PC-9 (cell line): ENCODE data around the gene C11orf65. TPM values are rescaled to one million over a fixed set of nuclear protein-coding genes. Genes with fewer than 3 reads are reported as not detected.

Experiments
- BruUV-seq: library from RNA; stranded (reverse); fragments of 400-500 nt; replicated peaks from 2 replicates; lab custom pipeline; 2021; lab: Mats Ljungman, UMichigan
- CTCF ChIA-PET: fragments of 300-600 bp; sonication (Branson Sonifier 250); formaldehyde crosslinking; loops from one replicate; lab custom pipeline; 2022; ENCODE audit warnings: antibody characterized with exemption; lab: Charles Lee
- POLR2A ChIA-PET: fragments of 300-600 bp; sonication (Branson Sonifier 250); formaldehyde crosslinking; loops from one replicate; lab custom pipeline; 2022; ENCODE audit warnings: antibody characterized with exemption; ENCODE audit not compliant: unreplicated experiment; lab: Charles Lee
- DNase-seq, 2 experiments: peaks; one replicate each; pipeline versions ENCODE4 v3.0.0 to v3.0.0-alpha.2; 2015 to 2022; ENCODE audit warnings: mixed read lengths in 1 of 2
- H2AFZ ChIP-seq: fragments of 200-600 bp; sonication (generic); 2 replicates; pipeline ENCODE4 v1.8.1; 2017; ENCODE audit warnings: antibody characterized with exemption
- H3F3A ChIP-seq: fragments of 200-600 bp; sonication (generic); 2 replicates; pipeline ENCODE4 v1.8.1; 2017; ENCODE audit warnings: antibody characterized with exemption, mild to moderate bottlenecking, low read depth; ENCODE audit not compliant: insufficient read depth
- H3K27ac ChIP-seq: fragments of 200-600 bp; sonication (generic); 2 replicates; pipeline ENCODE4 v1.6.1; 2016; ENCODE audit warnings: mixed run types
- H3K27me3 ChIP-seq: fragments of 200-600 bp; sonication (generic); 2 replicates; pipeline ENCODE4 v1.6.1; 2016; ENCODE audit warnings: low read depth, mixed run types; ENCODE audit not compliant: insufficient read depth
- H3K36me3 ChIP-seq: fragments of 200-600 bp; sonication (generic); 2 replicates; pipeline ENCODE4 v1.6.1; 2016; ENCODE audit warnings: low read depth, mixed run types
- H3K4me1 ChIP-seq: fragments of 200-600 bp; sonication (generic); replicated peaks from 2 replicates; pipeline ENCODE4 v1.6.1; 2016; ENCODE audit warnings: mixed run types; ENCODE audit not compliant: insufficient read depth
- H3K4me2 ChIP-seq: fragments of 200-600 bp; sonication (generic); 2 replicates; pipeline ENCODE4 v1.6.1; 2017; ENCODE audit warnings: mixed run types
- H3K4me3 ChIP-seq: fragments of 200-600 bp; sonication (generic); 2 replicates; pipeline ENCODE4 v1.6.1; 2016; ENCODE audit warnings: mixed run types
- H3K79me2 ChIP-seq: fragments of 200-600 bp; sonication (generic); 2 replicates; pipeline ENCODE4 v1.6.1; 2017; ENCODE audit warnings: low read depth, mixed run types
- H3K9me2 ChIP-seq: fragments of 200-600 bp; sonication (generic); 2 replicates; pipeline ENCODE4 v1.8.1; 2017; ENCODE audit warnings: mild to moderate bottlenecking; ENCODE audit not compliant: insufficient read depth
- H3K9me3 ChIP-seq: fragments of 200-600 bp; sonication (generic); 2 replicates; pipeline ENCODE4 v1.8.1; 2016; ENCODE audit warnings: low read depth; ENCODE audit not compliant: insufficient read depth
- H4K20me1 ChIP-seq: fragments of 200-600 bp; sonication (generic); 2 replicates; pipeline ENCODE4 v1.8.1; 2017; ENCODE audit not compliant: insufficient read depth
- EZH2 ChIP-seq: fragments of 200-600 bp; sonication (generic); IDR thresholded peaks from 2 replicates; pipeline ENCODE4 v1.8.0; 2017; ENCODE audit warnings: antibody characterized with exemption, low read depth
- intact Hi-C: fragments of 100-400 bp; cut with micrococcal nuclease; formaldehyde crosslinking; loops from one replicate; pipeline ENCODE4 v1.10.0; 2022; ENCODE audit not compliant: unreplicated experiment
- total RNA-seq: library from RNA; stranded (reverse); gene quantifications from 2 replicates; pipeline ENCODE4 v1.2.3, GENCODE V29; 2021
- TF ChIP-seq, protein P1 (sequence below): fragments of 200-600 bp; sonication (generic); conservative IDR thresholded peaks from 2 replicates; pipeline ENCODE4 v1.6.1; 2017; ENCODE audit warnings: mixed run types, antibody characterized with exemption, mild to moderate bottlenecking, moderate library complexity

Gene C11orf65
- total RNA-seq, 1 experiment from 2014 or later = 1.7 TPM

DNA sequence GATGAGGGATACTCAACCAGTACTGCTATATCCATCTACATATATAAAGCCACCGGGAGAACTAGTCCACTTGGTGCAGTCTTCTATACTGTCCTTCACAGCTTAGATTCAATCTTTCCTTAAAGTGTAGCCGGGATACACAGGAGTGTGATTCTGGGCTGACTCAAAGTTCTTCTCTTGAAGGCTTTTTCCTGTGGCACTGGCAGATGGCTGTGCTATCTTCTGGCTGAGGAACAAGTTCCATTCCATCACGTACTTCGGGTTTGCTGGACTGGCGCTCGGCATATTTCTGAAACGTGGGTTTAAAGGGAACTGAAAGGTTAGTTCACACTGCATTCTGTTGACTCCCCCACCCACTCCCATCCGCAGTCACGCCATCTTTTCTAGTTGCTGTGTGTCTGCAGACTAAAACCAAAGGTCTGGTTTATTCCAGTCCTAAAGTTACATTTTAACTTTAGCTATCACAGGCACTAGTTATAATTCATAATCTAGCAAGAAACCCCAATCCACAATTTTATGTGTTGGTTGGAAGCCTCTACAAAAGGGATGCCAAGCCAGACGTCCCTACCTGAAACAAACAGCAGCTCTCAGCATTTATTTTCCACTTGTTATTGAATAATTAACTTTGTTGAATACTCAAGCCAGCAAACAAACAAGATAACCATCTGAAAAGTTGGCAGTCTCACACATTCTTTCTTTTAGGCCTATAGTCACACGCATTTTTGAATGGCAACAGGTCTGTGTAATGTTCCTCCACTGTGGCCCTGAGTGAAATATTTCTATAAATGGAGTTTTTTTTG, 7.5 kb upstream of the C11orf65 start:
- DNase-seq = no peak
- POLR2A ChIA-PET = no interaction called here
- intact Hi-C loops = no loop called here
- CTCF ChIA-PET = no interaction called here
- no peak overlapping the region for H3K27ac ChIP-seq
- BruUV-seq = no TSS peak
- H4K20me1 ChIP-seq = no peaks in the 10 kb centered on the region
- no peaks in the 10 kb centered on the region for H3F3A ChIP-seq
- peaks cover 8% of the 10 kb centered on the region; the same call in 1 of the 2 replicates for H3K36me3 ChIP-seq
- no peaks in the 10 kb centered on the region for H3K27me3 ChIP-seq
- no peaks in the 10 kb centered on the region for H3K9me2 ChIP-seq
- no peaks in the 10 kb centered on the region for H3K9me3 ChIP-seq
- TF ChIP-seq EZH2 = no peak
- TF ChIP-seq, protein P1, sequence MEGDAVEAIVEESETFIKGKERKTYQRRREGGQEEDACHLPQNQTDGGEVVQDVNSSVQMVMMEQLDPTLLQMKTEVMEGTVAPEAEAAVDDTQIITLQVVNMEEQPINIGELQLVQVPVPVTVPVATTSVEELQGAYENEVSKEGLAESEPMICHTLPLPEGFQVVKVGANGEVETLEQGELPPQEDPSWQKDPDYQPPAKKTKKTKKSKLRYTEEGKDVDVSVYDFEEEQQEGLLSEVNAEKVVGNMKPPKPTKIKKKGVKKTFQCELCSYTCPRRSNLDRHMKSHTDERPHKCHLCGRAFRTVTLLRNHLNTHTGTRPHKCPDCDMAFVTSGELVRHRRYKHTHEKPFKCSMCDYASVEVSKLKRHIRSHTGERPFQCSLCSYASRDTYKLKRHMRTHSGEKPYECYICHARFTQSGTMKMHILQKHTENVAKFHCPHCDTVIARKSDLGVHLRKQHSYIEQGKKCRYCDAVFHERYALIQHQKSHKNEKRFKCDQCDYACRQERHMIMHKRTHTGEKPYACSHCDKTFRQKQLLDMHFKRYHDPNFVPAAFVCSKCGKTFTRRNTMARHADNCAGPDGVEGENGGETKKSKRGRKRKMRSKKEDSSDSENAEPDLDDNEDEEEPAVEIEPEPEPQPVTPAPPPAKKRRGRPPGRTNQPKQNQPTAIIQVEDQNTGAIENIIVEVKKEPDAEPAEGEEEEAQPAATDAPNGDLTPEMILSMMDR = no peak
- no peak overlapping the region for H3K4me2 ChIP-seq
- H3K79me2 ChIP-seq = no peaks in the 10 kb centered on the region
- no peak overlapping the region for H2AFZ ChIP-seq
- H3K4me3 ChIP-seq = no peak overlapping the region
- no peaks in the 10 kb centered on the region for H3K4me1 ChIP-seq

DNA sequence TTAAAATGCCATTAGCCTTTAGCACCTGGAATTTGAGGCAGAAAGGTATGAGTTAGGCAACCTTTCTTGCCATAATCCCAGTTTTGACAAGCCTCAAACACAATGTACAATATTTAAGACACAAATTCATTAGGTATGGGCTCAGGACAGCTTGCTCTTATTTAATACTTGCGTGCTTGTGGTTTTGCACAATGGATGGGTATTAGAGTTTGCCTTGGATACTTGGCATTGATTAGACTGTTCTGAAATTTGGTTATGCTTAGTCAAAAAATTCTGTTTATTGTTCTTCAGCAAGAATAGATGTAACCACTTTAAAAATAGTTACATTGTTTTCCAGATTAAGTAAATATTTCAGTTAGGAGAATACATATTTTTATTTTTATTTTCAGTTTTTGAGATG, 5.4 kb upstream of the C11orf65 start:
- Histone ChIP-seq H3K4me3 (no peak overlapping the region), H3K9me3 (no peaks in the 10 kb centered on the region), H3K4me1 (peaks cover 6% of the 10 kb centered on the region; the same call in 1 of the 2 replicates), H3K9me2 (no peaks in the 10 kb centered on the region), H3K36me3 (no peaks in the 10 kb centered on the region), H3K27ac (no peak overlapping the region), H3K4me2 (no peak overlapping the region), H2AFZ (no peak overlapping the region), H3F3A (0 out of 2 replicates have a peak, but pooled peaks cover 7% of the 10 kb centered on the region), H3K27me3 (no peaks in the 10 kb centered on the region), H4K20me1 (no peaks in the 10 kb centered on the region), H3K79me2 (no peaks in the 10 kb centered on the region)
- CTCF ChIA-PET = no interaction called here
- no TSS peak for BruUV-seq
- intact Hi-C loops = no loop called here
- no peak for DNase-seq
- TF ChIP-seq, protein P1 = no peak
- TF ChIP-seq EZH2 = no peak
- POLR2A ChIA-PET = no interaction called here

GRCh38 chr11:108468478-108468864, 1.1 kb upstream of the C11orf65 start:
- Histone ChIP-seq H3K4me2 (no peak overlapping the region; the same call in 1 of the 2 replicates), H2AFZ (peak overlapping the region; percentile 88), H3K79me2 (no peaks in the 10 kb centered on the region), H3K27me3 (no peaks in the 10 kb centered on the region), H3F3A (peaks cover 21% of the 10 kb centered on the region; the same call in 1 of the 2 replicates), H4K20me1 (no peaks in the 10 kb centered on the region), H3K36me3 (no peaks in the 10 kb centered on the region), H3K9me3 (no peaks in the 10 kb centered on the region), H3K4me3 (no peak overlapping the region), H3K4me1 (peaks cover 16% of the 10 kb centered on the region), H3K27ac (no peak overlapping the region), H3K9me2 (no peaks in the 10 kb centered on the region)
- no TSS peak for BruUV-seq
- POLR2A ChIA-PET = no interaction called here
- DNase-seq = no peak
- TF ChIP-seq, protein P1 = no peak
- TF ChIP-seq EZH2 = no peak
- intact Hi-C loops = loop anchor here (5.0 kb wide), 1 partner anchor 246 kb away; the partner anchor contains the start of genes ATM and NPAT
- CTCF ChIA-PET = no interaction called here
